ENCODE measurements around the gene ECE2. TPM values are rescaled to one million over a fixed set of nuclear protein-coding genes. Genes with fewer than 3 reads are reported as not detected.

ECE2 gene
- total RNA-seq, 1 experiment from 2014 or later: not detected

GRCh38 chr3:184240384-184241140 is 35.3 kb upstream of the ECE2 start:
- H3K4me2 ChIP-seq (ENCODE audit: low read length): no peak overlapping the region
- H3K9me3 ChIP-seq (ENCODE audit: low read length): no peaks in the 10 kb centered on the region
- no peaks in the 10 kb centered on the region for H3K9me2 ChIP-seq (replicated peaks; ENCODE audit: low read length)
- H3K79me2 ChIP-seq (ENCODE audit: low read length): no peaks in the 10 kb centered on the region
- H3K27me3 ChIP-seq (ENCODE audit: low read length): no peaks in the 10 kb centered on the region
- no peak overlapping the region for H3K4me3 ChIP-seq (ENCODE audit: low read length)
- no peak overlapping the region for H3K27ac ChIP-seq (ENCODE audit: low read length)
- H4K20me1 ChIP-seq (ENCODE audit: low read length): no peaks in the 10 kb centered on the region
- no peak overlapping the region for H3K9ac ChIP-seq (ENCODE audit: low read length)
- intact Hi-C loops (cut with micrococcal nuclease): no loop called here
- BruUV-seq (replicated peaks): no TSS peak
- no peaks in the 10 kb centered on the region for H3K4me1 ChIP-seq (ENCODE audit: insufficient read depth, low read length)
- DNase-seq: peak; percentile 54
- H3F3A ChIP-seq (ENCODE audit: low read length, unreplicated experiment): no peaks in the 10 kb centered on the region
- TF ChIP-seq EZH2 (IDR thresholded peaks at IDR 0.05; ENCODE audit: low read length, unreplicated experiment) (no peak), EZH2phosphoT487 (IDR thresholded peaks at IDR 0.05; ENCODE audit: borderline replicate concordance, low read length) (no peak), CTCF (conservative IDR thresholded peaks at IDR 0.05; ENCODE audit: low read depth, low read length) (no peak)
- POLR2A ChIA-PET (ENCODE audit: unreplicated experiment): no interaction called here
- peaks cover 24% of the 10 kb centered on the region for H3K36me3 ChIP-seq (ENCODE audit: low read depth, low read length)
- ATAC-seq: peak; percentile 55
- no peak overlapping the region for H2AFZ ChIP-seq (ENCODE audit: low read length)
- CTCF ChIA-PET: interaction anchor here (0.6 kb wide), 1 partner anchor 43 kb away, joined by 3 read pairs; no protein-coding TSS in a partner anchor

- ATAC-seq: peak; percentile 6; the same call in 1 of the 2 replicates
- Histone ChIP-seq H3K4me2 (ENCODE audit: low read length) (no peak overlapping the region), H3K27me3 (ENCODE audit: low read length) (no peaks in the 10 kb centered on the region), H2AFZ (ENCODE audit: low read length) (no peak overlapping the region), H3K27ac (ENCODE audit: low read length) (no peak overlapping the region), H4K20me1 (ENCODE audit: low read length) (no peaks in the 10 kb centered on the region), H3K9me3 (ENCODE audit: low read length) (no peaks in the 10 kb centered on the region), H3K9me2 (replicated peaks; ENCODE audit: low read length) (no peaks in the 10 kb centered on the region), H3K79me2 (ENCODE audit: low read length) (no peaks in the 10 kb centered on the region; the same call in 1 of the 2 replicates), H3K4me1 (ENCODE audit: insufficient read depth, low read length) (no peaks in the 10 kb centered on the region), H3K9ac (ENCODE audit: low read length) (no peak overlapping the region), H3K4me3 (ENCODE audit: low read length) (no peak overlapping the region), H3F3A (ENCODE audit: low read length, unreplicated experiment) (no peaks in the 10 kb centered on the region), H3K36me3 (ENCODE audit: low read depth, low read length) (peaks cover 24% of the 10 kb centered on the region)
- intact Hi-C loops (cut with micrococcal nuclease): no loop called here
- BruUV-seq (replicated peaks): no TSS peak
- no peak for DNase-seq
- CTCF ChIA-PET: interaction anchor here (0.6 kb wide), 1 partner anchor 44 kb away, joined by 3 read pairs; no protein-coding TSS in a partner anchor
- POLR2A ChIA-PET (ENCODE audit: unreplicated experiment): no interaction called here
- TF ChIP-seq EZH2phosphoT487 (IDR thresholded peaks at IDR 0.05; ENCODE audit: borderline replicate concordance, low read length) (no peak), EZH2 (IDR thresholded peaks at IDR 0.05; ENCODE audit: low read length, unreplicated experiment) (no peak), CTCF (conservative IDR thresholded peaks at IDR 0.05; ENCODE audit: low read depth, low read length) (no peak)
These were observed 34.7 kb upstream of the ECE2 start for GRCh38 chr3:184241141-184241446.
